SU-DHL-6 (cell line): Measurements from ENCODE around the gene RNF135.

Experiments used
- H2AFZ ChIP-seq: fragments of 200-600 bp; sonication (generic); 2 replicates; pipeline ENCODE4 v1.6.1; 2014; ENCODE audit warnings: low read depth, mild to moderate bottlenecking, moderate library complexity, mixed read lengths, antibody characterized with exemption, low read length; ENCODE audit not compliant: severe bottlenecking
- H3F3A ChIP-seq: fragments of 200-600 bp; shearing (Covaris generic); 2 replicates; pipeline ENCODE4 v1.6.0; 2016; ENCODE audit warnings: antibody characterized with exemption, mild to moderate bottlenecking; ENCODE audit not compliant: insufficient read depth
- H3K27ac ChIP-seq: fragments of 200-600 bp; sonication (generic); 2 replicates; pipeline ENCODE4 v1.5.1; 2016; ENCODE audit warnings: low read depth, mild to moderate bottlenecking, low read length, moderate library complexity, mixed read lengths
- H3K27me3 ChIP-seq: fragments of 200-600 bp; sonication (generic), shearing (Covaris generic); 2 replicates; pipeline ENCODE4 v1.6.0; 2014; ENCODE audit warnings: mild to moderate bottlenecking, low read length
- H3K36me3 ChIP-seq: fragments of 200-600 bp; sonication (generic); 2 replicates; pipeline ENCODE4 v1.6.1; 2014; ENCODE audit warnings: mild to moderate bottlenecking, low read length, mixed read lengths
- H3K4me2 ChIP-seq: fragments of 300-600, 200-600 bp; shearing (Covaris generic), sonication (generic); 2 replicates; pipeline ENCODE4 v1.6.0; 2014; ENCODE audit warnings: low read length, low read depth, mild to moderate bottlenecking; ENCODE audit not compliant: poor library complexity, severe bottlenecking
- H3K4me3 ChIP-seq: fragments of 200-600 bp; sonication (generic); 2 replicates; pipeline ENCODE4 v1.5.1; 2014; ENCODE audit warnings: antibody characterized with exemption, low read length, mild to moderate bottlenecking, mixed read lengths; ENCODE audit not compliant: insufficient read depth, poor library complexity, severe bottlenecking
- H3K79me2 ChIP-seq: fragments of 200-600 bp; sonication (generic); 2 replicates; pipeline ENCODE4 v1.6.1; 2014; ENCODE audit warnings: mild to moderate bottlenecking, low read length, moderate library complexity; ENCODE audit not compliant: insufficient read depth
- H3K9ac ChIP-seq: fragments of 200-600 bp; sonication (generic); 2 replicates; pipeline ENCODE4 v1.7.0; 2014; ENCODE audit warnings: mild to moderate bottlenecking, low read length
- H3K9me2 ChIP-seq: fragments of 200-600 bp; sonication (generic); replicated peaks from 2 replicates; pipeline ENCODE4 v1.6.1; 2014; ENCODE audit warnings: low read length; ENCODE audit not compliant: insufficient read depth
- H3K9me3 ChIP-seq: fragments of 200-600 bp; sonication (generic); 2 replicates; pipeline ENCODE4 v1.6.1; 2014; ENCODE audit warnings: low read length, mixed read lengths; ENCODE audit not compliant: insufficient read depth
- H4K20me1 ChIP-seq: fragments of 200-600 bp; sonication (generic); 2 replicates; pipeline ENCODE4 v1.6.1; 2014; ENCODE audit warnings: low read depth, mild to moderate bottlenecking, antibody characterized with exemption, low read length, moderate library complexity, mixed read lengths
- EZH2phosphoT487 ChIP-seq: fragments of 200-600 bp; sonication (generic), shearing (Covaris generic); conservative IDR thresholded peaks from 2 replicates; pipeline ENCODE4 v1.6.1; 2018; ENCODE audit warnings: mild to moderate bottlenecking, antibody characterized with exemption, low read length, moderate library complexity, mixed read lengths
- TF ChIP-seq, protein P1 (sequence below): fragments of 200-600 bp; sonication (generic); IDR thresholded peaks from one replicate; pipeline ENCODE4 v1.5.1; 2017; ENCODE audit warnings: antibody characterized with exemption, mild to moderate bottlenecking, low read length, moderate library complexity; ENCODE audit not compliant: insufficient read depth, poor library complexity, severe bottlenecking

Gene RNF135

GRCh38 chr17:30952638-30953393 lies 18.0 kb upstream of the RNF135 start:
- Histone ChIP-seq H4K20me1 (no peaks in the 10 kb centered on the region), H2AFZ (peak overlapping the region; percentile 63), H3K4me2 (peak overlapping the region; percentile 36), H3K27me3 (no peaks in the 10 kb centered on the region), H3K27ac (peak overlapping the region; percentile 39), H3K79me2 (no peaks in the 10 kb centered on the region), H3K9ac (peak overlapping the region; percentile 3; the same call in 1 of the 2 replicates), H3K9me3 (no peaks in the 10 kb centered on the region), H3K4me3 (no peak overlapping the region), H3F3A (peaks cover 16% of the 10 kb centered on the region; the same call in 1 of the 2 replicates), H3K9me2 (no peaks in the 10 kb centered on the region), H3K36me3 (no peaks in the 10 kb centered on the region)
- TF ChIP-seq EZH2phosphoT487 = no peak
- TF ChIP-seq, protein P1, sequence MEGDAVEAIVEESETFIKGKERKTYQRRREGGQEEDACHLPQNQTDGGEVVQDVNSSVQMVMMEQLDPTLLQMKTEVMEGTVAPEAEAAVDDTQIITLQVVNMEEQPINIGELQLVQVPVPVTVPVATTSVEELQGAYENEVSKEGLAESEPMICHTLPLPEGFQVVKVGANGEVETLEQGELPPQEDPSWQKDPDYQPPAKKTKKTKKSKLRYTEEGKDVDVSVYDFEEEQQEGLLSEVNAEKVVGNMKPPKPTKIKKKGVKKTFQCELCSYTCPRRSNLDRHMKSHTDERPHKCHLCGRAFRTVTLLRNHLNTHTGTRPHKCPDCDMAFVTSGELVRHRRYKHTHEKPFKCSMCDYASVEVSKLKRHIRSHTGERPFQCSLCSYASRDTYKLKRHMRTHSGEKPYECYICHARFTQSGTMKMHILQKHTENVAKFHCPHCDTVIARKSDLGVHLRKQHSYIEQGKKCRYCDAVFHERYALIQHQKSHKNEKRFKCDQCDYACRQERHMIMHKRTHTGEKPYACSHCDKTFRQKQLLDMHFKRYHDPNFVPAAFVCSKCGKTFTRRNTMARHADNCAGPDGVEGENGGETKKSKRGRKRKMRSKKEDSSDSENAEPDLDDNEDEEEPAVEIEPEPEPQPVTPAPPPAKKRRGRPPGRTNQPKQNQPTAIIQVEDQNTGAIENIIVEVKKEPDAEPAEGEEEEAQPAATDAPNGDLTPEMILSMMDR = no peak

- Histone ChIP-seq H4K20me1 (no peaks in the 10 kb centered on the region), H3K9me3 (no peaks in the 10 kb centered on the region), H3K4me2 (no peak overlapping the region), H3K27ac (no peak overlapping the region), H2AFZ (no peak overlapping the region), H3K9me2 (no peaks in the 10 kb centered on the region), H3K9ac (no peak overlapping the region), H3K27me3 (no peaks in the 10 kb centered on the region), H3K4me3 (no peak overlapping the region), H3K79me2 (no peaks in the 10 kb centered on the region), H3F3A (peaks cover 29% of the 10 kb centered on the region; the same call in 1 of the 2 replicates), H3K36me3 (no peaks in the 10 kb centered on the region)
- TF ChIP-seq, protein P1 = no peak
- no peak for TF ChIP-seq EZH2phosphoT487
These were observed 16.6 kb upstream of the RNF135 start for GRCh38 chr17:30954046-30954830.

DNA sequence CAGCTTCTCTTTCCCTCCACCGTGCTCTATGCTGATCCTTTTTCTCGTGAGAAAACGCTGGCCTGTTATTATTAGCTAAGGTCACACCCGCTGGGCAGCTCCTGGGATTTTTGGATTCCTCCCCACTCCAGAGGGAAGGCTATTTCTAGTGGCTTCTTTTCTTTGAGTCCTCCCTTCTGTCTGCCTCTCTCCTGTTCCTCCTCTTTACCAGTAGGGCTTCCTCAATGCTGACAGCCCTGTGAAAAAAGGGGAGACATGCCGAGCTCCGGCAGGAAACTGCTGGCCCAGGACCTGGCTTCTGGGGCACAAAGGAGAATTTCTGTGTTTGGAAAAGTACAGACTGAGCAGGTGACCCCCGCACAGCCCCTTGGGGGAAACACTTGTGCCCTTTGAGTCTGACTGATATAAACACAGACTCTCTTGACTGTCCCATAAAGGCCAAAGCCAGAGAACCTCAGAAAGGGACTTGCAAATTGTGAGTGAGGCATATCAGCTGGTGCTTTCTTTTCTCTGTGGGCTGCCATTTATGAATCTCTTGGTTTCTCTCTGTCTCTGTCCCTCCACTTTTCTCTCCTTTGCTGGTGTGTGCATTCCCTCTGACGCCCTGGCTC lies 14.0 kb upstream of the RNF135 start:
- Histone ChIP-seq H3F3A (peaks cover 42% of the 10 kb centered on the region), H3K9ac (no peak overlapping the region), H4K20me1 (no peaks in the 10 kb centered on the region), H3K4me3 (no peak overlapping the region), H3K36me3 (no peaks in the 10 kb centered on the region), H3K27me3 (no peaks in the 10 kb centered on the region), H3K9me2 (no peaks in the 10 kb centered on the region), H3K9me3 (no peaks in the 10 kb centered on the region), H3K79me2 (no peaks in the 10 kb centered on the region), H2AFZ (peak overlapping the region; percentile 23), H3K4me2 (no peak overlapping the region), H3K27ac (0 out of 2 replicates have a peak overlapping the region, but pooled peaks have one; percentile 10)
- TF ChIP-seq EZH2phosphoT487 = no peak
